Measurements from ENCODE around the gene CDC42SE2.
"Not testable (repeated sequence)": the region's sequence is repeated elsewhere in the genome, so short reads cannot be mapped to it uniquely, and the experiment has no call there.

Gene CDC42SE2

DNA sequence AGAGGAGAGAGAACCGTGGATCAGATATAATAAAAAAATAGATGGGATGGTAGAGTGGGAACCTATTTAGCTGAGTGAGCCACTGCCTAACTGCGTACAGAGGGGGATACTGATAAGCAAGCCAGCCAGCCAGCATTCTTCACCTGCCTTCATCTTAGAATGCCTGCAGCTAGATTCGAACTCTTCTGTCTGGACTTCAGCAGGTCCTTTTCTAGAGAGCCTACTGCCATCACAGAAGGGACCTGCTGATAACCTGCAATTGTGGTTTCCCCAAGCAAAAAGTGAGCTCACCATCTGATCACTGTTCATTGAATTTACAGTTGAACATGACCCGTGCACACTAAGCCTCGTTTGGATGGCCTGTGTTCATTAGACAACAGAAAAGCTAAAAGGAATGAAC is 109.4 kb downstream of the CDC42SE2 start:
- DNase-seq = no peak

DNA sequence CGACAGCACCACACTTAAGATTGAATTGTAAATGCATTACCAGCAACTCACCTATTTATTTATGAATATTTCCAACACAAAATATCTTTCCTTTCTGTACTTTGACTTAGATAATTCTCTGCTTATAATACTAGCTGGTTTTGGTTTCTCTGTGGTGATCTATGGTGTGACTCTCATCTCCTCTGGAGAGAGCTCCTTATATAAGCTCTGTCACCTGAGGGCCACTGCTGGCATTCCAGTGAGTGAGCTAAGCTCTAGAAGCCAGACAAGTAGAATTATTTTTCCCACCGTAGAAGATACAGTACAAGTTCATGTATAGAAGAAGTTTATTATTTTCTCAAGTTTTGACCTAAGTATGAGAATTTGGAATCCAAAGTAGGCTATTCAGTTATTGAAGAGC is 111.5 kb downstream of the CDC42SE2 start:
- no peak for DNase-seq

DNA sequence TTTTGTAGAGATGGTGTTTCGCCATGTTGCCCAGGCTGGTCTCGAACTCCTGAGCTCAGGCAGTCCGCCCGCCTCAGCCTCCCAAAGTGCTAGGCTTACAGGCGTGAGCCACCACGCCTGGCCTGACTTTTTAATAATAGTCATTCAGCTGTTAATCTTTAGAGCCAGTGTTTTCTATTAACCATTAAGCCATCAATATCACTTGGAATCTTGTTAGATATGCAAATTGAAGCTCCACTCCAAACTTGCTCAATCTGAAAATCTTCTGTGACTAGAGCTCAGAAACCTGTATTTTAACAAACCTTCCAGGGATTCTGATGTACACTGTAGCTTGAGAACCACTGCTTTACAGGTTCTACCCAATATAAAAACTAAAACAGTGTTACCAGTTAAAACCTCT is 113.5 kb downstream of the CDC42SE2 start:
- DNase-seq = no peak

DNA sequence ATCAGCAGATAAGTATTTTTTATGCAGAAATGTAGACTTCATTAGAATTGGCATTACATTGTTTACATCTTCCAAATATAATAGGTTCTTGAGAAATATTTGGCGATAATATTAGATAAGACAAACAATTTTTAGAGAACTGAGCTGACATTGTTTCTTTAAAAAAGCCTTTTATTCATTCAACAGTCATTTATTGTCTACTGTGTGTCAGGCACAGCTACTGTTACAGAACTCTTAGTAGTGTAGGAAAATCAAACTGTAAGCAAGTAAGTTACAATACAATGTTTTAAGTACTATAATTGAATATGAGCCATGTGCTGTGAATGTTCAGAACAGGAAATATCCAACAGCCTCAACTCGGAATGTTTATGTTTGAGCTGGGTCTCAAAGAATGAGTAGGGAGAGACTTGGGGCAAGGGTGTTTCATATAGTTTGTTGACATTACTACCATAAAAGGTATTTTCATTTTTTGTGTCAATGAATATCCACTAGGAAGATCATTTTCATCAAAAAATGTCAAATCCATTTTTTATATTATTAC is 114.0 kb downstream of the CDC42SE2 start:
- no peak for DNase-seq

DNA sequence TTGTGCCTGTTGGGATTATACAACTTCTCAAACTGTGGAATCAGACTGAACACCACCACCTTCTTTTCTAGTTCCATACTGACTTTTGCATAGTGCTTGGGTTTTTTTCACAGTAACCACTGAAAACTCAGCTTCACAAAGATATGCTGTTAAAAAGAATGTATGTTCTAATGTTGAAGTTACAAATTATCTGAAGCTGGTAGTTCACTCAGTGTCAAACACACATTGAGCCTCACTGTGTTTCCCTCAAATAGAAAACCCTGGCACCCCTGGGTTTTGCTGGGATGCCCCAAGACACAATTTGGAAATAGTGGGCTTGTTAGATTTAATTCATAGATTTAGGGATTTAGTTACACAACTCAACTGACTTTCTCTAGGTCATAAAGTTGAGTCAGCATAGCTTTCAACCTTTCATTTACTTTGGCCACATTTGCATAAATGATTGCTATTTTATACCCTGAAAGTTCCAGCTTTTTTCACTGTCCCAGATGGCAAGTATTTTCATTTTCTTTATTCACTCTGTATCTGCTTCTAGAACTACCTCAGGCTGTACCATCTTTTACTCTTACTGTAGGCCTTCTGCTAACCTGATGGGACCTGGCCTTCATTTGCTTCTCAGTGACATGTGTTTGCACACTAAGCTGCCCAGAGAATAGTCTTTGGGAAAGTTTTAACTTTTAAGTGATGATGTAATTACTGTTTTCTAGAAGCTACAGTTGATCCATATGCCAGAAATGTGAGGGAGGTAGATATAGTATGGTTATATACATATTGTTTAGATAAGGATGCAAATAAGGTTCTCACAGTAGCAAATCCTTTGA is 115.1 kb downstream of the CDC42SE2 start:
- no peak for DNase-seq

DNA sequence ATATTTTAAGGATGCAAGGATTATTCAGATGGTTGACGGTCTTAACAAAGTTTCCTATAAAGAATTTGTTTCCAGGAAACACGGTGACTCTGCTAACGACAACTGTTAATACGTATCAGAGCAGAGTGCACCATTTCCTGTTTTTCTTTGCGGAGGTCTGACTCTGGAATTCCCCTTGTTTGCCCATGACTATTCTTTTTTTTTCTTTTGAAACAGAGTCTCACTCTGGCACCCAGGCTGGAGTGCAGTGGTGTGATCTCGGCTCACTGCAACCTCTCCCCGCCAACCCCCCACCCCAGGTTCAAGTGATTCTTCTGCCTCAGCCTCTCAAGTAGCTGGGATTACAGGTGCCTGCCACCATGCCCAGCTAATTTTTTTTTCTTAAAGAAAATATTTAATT is 115.9 kb downstream of the CDC42SE2 start:
- no peak for DNase-seq

DNA sequence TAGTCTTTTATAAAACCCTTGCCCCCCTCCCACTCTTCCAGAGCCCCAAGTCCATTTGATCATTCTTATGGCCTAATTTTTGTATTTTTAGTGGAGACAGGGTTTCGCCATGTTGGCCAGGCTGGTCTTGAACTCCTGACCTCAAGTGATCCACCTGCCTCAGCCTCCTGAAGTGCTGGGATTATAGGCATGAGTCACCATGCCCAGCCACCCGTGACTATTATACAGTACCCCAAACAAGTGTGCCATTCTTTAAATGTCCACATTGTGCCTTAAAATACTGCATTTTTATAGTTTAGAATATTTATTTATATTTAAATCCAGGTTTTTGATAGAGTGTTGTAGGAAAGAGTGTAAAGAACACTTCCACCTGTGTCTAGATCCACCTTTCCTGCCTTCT is 116.4 kb downstream of the CDC42SE2 start:
- DNase-seq = not testable (repeated sequence)

DNA sequence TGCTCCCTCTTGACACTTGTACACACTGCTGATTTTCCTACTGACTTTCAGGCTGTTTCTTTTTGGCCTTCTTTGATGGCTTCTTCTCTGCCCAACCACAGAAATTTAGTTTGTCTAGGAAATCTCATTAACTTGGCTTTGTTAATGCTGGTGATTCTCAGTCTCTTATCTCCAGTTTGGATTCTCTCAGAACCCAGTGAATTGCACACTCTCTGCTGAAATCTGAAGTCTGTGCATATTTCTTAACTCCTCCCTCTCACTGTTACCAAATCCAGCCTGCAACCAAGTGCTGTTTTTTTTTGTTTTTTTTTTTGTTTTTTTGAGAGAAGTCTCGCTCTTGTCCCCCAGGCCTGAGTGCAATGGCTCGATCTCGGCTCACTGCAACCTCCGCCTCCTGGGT is 117.2 kb downstream of the CDC42SE2 start:
- DNase-seq = no peak

DNA sequence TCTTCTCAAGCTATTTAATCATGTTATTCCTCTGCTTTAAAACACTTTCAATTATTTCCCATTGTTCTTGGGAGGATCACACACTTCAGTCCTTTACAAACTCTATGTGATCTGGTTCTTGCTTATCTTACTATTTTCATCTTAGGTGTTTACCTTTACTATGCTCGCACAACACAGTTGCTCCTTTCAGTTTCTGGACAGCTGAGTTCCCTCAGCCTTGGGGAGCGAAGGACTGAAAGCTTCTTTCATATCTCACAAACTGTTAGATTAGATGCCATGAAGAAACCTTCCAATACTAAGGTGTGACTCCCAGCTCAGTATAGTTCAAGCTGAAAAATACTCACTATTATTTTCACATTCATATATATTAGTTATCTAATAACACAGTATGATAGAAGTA is 117.9 kb downstream of the CDC42SE2 start:
- DNase-seq = no peak

DNA sequence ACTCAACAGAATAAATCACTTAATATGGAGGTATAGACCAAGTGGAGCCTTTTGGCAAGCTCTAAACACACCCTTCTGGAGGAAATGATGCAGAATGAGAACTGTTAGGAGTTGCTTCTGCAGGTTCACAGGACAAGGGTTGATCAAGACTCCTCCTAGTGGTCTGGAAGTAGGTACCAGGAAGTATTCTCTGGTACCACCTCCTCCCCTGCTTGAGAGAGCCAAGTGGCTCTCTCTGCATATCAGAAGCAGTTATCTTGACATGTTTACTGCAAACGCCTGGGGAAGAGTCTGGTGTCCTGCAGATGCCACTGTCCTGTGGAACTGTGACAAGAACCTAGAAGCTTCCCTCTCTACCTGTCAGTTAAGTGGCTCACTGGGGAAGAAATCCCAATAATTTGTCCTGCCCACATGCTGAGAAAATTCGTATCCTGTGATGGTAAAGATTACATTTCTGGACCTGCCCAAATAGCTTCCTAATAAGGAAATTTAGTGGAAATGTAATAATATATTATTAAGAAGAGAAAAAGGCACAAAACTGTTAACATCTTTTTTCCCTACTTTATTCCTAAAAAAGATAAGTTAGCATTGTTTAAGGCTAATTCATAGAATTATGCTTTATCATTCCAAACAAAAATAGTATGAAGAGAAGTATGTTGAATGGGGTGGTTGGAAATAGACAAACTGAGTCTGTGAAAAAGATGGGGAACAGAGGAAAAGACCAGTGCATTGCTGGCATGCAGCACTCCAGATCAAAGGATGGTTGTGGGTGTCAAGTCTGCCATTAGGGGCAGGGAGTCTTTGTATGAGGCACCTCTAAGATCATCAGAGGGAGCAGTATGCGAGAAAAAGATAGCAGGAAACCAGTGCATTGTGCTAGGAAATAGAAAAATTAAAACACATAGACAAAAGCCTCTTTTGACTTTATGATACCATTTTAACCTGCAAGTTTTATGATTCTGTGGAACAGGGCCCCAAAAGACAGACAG is 118.8 kb downstream of the CDC42SE2 start:
- no peak for DNase-seq

DNA sequence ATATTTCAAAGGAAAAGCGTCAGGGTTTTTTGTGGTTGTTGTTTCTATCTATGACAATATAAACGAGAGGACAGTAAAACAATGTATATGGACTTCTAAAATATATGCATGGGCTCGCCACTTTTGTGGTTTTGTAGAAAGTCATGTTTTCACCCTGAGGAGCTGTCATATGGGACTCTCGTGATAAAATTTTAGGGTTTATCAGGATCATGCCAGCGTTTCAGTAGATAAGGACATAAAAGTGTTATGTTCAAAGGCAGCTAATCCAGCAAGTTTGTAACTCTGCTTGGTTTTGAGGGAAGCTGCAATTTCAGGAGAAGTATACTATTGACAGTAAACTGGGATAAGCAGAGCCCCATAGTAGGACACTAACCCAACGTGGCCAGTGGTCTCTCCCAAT is 120.3 kb downstream of the CDC42SE2 start:
- DNase-seq = no peak

DNA sequence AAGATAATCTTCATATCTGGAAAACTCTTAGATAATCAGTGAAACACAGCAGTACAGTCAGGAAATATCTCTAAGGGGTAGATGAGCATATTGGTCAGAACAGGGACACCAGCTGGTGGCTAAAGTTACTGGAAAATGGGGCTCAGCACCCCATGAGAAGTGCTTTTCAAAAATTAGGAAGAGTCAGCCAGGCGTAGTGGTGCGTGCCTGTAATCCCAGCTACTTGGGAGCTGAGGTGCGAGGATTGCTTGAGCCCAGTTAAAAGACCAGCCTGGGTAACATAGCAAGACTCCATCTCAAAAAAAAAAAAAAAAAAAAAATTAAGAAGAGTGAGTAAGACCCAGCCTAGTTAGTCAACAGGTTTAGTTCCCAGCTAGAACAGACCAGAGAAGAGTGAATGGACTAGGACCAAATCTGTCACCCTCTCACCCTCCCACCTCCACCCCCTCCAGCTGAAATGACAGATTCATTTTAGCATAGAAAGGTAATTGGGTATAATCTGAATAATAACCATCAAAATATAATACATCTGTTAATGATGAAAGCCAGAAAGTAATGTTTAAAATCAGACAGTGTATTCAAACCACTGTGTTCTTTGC is 120.9 kb downstream of the CDC42SE2 start:
- DNase-seq = no peak

DNA sequence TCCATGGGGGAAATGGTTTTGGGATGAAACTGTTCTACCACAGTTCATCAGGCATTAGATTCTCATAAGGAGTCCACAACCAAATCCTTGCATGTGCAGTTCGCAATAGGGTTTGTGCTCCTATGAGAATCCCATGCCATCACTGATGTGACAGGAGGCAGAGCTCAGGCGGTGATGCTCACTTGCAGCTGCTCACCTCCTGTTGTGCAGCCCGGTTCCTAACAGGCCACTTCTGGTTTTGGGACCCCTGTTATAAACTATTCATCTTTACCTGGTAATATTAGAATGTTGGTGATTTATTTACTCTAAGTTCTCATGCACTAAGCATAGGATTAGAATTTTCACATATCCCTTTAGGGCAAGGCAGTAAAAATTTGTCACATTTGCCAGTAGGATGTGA is 122.3 kb downstream of the CDC42SE2 start:
- no peak for DNase-seq

DNA sequence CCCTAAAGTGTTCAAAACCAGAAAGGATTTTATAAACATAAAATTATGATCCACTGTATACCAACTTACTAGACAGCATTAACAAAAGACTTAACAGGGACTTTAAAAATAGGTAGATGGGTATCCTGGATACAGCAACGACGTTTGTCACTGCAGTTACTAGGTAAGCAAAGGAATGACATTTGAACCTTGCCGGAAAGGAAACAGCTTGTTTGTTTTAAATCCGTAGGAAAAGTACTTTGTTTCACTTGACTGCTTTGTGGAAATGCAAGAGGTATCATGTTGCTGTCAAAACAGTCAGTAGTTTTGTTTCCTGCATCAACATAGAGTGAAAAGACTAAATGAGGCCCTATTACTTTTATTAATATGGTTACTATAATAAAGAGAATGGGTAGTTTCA is 122.9 kb downstream of the CDC42SE2 start:
- DNase-seq = peak; percentile 74

DNA sequence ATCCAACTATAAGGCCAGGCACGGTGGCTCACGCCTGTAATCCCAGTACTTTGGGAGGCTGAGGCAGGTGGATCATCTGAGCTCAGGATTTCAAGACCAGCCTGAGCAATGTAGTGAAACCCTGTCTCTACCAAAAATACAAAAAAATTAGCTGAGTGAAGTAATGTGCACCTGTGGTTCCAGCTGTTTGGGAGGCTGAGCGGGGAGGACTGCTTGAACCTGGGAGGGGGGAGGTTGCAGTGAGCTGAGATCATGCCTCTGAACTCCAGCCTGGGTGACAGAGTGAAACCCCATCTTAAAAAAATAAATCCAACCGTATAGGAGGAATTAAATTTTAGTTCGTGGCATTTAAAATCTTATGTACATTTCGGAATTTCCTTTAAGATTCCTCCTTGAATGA is 123.4 kb downstream of the CDC42SE2 start:
- no peak for DNase-seq

DNA sequence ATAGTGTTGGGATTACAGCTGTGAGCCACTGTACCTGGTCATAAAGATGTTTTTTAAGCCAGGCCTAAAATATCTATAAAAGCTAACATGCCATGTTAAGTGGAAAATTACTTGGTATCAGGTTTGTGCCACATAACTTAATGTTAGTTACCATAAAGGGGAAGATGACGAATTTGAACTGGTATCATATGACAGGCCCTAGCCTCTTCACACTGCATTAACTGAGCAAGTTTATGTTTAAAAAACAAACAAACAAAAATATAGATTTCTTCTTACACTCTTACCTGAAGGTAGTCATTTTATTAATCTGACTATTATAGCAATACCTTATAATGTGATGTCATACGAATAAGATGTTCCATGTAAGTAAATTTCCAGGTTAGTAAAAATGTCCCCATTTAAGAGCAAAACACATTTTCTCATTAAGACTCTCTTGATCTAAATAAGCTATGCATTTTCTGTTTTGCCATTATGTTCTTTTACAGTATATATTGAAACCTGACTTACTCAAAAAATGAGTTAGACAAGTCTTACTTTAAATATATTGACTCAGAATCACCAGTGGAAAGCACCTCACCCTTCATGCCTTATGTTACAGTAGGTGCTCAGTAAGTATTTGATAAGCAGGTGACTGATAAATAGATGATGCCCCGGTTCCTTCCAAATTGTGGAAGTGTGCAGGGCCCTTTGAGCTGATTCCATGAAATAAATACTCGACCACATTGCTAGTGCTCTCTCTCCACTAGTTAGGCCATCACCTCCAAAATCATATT is 125.4 kb downstream of the CDC42SE2 start:
- DNase-seq = no peak

DNA sequence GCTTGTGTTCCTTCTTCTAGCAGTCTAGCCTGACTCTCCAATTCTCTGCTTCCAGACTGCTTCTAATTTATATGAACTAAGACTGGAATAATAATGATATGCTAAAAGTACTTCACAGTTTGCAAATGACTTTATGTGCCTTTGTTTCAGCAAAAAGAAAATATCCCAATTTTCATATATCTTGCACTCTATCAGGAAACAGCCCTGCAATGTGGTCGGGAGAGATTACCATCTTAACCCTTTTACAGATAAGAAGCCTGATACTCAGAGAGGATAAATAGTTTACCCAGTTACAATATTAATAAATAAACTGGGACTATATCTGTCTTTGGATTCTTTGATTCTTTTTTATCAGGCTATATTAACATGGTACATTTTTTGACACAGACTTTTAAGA is 126.0 kb downstream of the CDC42SE2 start:
- DNase-seq = no peak

DNA sequence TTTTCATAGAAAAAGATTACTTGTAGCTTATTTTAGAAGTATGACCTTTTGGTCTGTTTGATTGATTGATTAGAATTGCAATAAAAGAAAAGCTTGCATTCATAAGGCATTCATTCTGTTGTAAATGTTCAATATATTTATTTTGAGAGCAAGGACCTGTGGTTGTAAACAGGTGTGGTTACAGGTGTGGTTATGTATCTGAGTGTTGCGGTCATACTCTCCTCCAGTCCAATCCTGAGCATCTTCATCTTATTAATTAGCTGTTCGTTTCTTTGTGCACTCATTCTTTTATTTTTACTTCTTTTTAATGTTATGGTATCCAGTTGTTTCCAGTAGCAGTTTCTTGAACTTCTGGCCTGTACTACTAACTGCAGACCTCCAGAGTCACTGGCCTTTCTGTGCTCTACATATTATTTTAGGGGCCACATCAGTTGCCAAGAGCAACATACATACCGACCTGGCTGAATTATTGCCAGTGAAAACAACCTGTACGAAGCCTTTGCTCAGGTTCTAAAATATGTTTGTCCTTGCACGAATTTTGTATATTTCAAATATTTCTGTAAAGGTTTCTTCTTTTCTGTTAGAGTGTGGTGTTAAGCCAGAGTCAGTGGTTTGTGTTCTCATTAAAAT is 128.7 kb downstream of the CDC42SE2 start:
- DNase-seq = no peak

DNA sequence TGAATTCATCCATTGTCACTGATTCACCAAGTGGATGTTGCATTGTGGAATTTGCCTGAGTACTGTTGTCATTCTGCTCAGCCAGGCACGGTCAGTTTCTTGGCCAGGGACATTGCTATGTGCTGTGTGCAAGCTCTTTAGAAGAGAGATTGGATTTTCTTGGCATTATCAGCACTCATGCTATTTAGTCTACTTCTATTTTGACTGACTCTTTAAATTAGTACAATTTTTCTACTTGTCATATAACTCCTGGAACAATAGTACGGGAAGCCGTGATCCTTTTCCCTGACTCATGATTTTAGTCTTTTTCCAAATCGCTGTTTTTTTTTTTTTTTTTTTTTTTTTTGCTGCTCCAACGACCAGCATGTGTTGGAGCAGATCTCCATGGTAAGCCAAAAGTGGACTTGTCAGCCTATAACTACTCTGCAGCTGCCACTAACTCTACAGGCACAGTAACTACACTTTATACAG is 129.7 kb downstream of the CDC42SE2 start:
- DNase-seq = no peak

DNA sequence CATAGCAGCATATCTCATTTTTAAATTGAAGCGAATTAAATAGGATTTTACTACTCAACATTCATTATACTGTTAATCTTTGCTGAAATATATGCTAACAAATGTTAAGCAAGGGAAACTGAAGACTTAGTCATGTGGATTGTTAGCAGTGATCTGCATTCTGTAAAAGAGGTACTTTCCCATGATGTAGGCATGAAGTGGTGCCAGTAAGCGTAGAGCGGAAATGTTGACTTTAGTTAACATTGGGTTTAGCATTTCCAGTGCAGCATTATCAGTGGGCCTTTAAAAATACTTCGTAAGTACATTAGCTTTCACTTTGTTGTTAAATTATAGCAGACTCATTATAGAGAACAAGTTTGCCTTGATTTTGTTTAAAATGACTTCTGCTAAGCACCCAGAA is 130.3 kb downstream of the CDC42SE2 start:
- no peak for DNase-seq

DNA sequence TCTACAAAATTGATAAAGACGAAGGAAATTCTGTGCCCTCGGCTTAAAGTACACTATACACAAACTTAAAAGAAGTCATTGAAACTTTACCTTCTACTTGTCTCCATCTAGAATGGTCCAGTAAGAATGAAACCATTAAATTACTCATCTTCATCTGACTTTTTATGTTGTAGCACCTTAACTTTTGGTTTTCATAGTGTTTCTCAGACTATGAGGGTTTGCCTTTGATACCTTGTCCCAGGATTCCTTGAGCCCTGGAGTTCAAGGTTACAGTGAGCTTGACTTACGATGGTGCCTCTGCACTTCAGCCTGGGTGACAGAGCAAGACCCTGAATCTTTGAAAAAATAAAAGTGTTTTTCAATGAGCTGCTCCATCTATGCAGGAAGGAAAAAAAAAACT is 132.2 kb downstream of the CDC42SE2 start:
- DNase-seq = no peak
